Effector memory CD8-positive, alpha-beta T cell (primary cell): ENCODE results near the gene ANGPTL8.

ENCODE experiments used
- ATAC-seq: fragments of 150-1000 bp; cut with Tn5 transposase; replicated peaks from 2 replicates; pipeline ENCODE4 v1.10.0; 2021; ENCODE audit warnings: mild to moderate bottlenecking, moderate library complexity
- DNase-seq, 3 experiments: peaks; one replicate each; pipeline ENCODE4 v3.0.0; 2021
- H3K27ac Mint-ChIP-seq, 2 donors: one replicate each; pipeline ENCODE4 v1.8.0; 2022; ENCODE audit warnings: mild to moderate bottlenecking in 2 of 2, mixed read lengths in 2 of 2, moderate library complexity in 2 of 2
- H3K27me3 Mint-ChIP-seq, 2 donors: one replicate each; pipeline ENCODE4 v1.8.0; 2022; ENCODE audit warnings: mixed read lengths in 2 of 2
- H3K36me3 Mint-ChIP-seq: one replicate; pipeline ENCODE4 v1.8.0; 2022; ENCODE audit warnings: mild to moderate bottlenecking, moderate library complexity, mixed read lengths; ENCODE audit not compliant: insufficient read depth
- H3K4me1 Mint-ChIP-seq, 2 donors: one replicate each; pipeline ENCODE4 v1.8.0; 2022; ENCODE audit warnings: low read depth in 2 of 2, mixed read lengths in 2 of 2
- H3K4me3 Mint-ChIP-seq, 2 donors: one replicate each; pipeline ENCODE4 v1.8.0; 2022; ENCODE audit warnings: mild to moderate bottlenecking in 2 of 2, mixed read lengths in 2 of 2, moderate library complexity in 2 of 2
- H3K9me3 Mint-ChIP-seq, 2 donors: one replicate each; pipeline ENCODE4 v1.8.0; 2022; ENCODE audit warnings: mixed read lengths in 2 of 2

ANGPTL8 gene

DNA sequence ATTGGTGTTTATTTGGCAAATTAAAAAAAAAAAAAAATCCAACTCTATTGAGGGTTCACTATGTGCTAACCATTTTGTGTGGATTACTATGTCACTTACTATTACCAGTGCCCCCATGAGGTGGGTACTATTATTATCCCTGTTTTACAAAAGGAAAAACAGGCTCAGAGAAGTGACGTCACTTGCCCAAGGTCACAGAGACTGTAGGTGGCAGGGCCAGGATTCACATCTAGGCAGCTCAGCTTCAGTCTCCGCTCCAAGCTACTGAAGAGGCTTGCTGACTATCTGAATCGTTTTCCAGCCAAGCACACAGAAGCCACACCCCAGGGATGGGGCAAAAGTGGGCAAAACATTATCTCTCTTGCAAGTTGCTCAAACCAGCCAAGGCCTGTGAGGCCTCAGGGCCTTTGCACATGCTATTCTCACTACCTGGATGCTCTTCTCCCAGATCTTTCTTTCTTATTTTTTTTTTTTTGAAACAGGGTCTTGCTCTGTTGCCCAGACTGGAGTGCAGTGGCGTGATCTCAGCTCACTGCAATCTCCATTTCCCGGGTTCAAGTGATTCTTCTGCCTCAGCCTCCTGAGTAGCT is 4.8 kb upstream of the ANGPTL8 start:
- no peak for ATAC-seq
- H3K4me1 Mint-ChIP-seq, result peaks cover 0 to 2% of the 10 kb centered on the region in 2 donors

GRCh38 chr19:11236324-11237301 is 2.8 kb upstream of the ANGPTL8 start:
- peaks cover 0 to 2% of the 10 kb centered on the region in 2 donors for H3K4me1 Mint-ChIP-seq
- H3K27ac Mint-ChIP-seq, result no peak overlapping the region
- no peak for DNase-seq

More for the DNA sequence above, 4.8 kb upstream of the ANGPTL8 start:
- Mint-ChIP-seq H3K27me3 (peaks cover 0 to 3% of the 10 kb centered on the region in 2 donors), H3K27ac (peak overlapping the region in 1 of 2 donors; percentile 41), H3K36me3 (no peaks in the 10 kb centered on the region), H3K9me3 (peaks cover 0 to 2% of the 10 kb centered on the region in 2 donors), H3K4me3 (no peak overlapping the region)
- no peak for DNase-seq

GRCh38 chr19:11237321-11237720 is 2.1 kb upstream of the ANGPTL8 start:
- no peak for DNase-seq
- H3K27ac Mint-ChIP-seq, result no peak overlapping the region

More at GRCh38 chr19:11236324-11237301, 2.8 kb upstream of the ANGPTL8 start:
- Mint-ChIP-seq H3K4me3 (no peak overlapping the region), H3K27me3 (peaks cover 0 to 7% of the 10 kb centered on the region in 2 donors), H3K36me3 (peaks cover 3% of the 10 kb centered on the region), H3K9me3 (peaks cover 0 to 2% of the 10 kb centered on the region in 2 donors)
- no peak for ATAC-seq

GRCh38 chr19:11238041-11238440 is 1.4 kb upstream of the ANGPTL8 start:
- peaks cover 3% of the 10 kb centered on the region for H3K36me3 Mint-ChIP-seq
- peaks cover 0 to 2% of the 10 kb centered on the region in 2 donors for H3K9me3 Mint-ChIP-seq

More at GRCh38 chr19:11237321-11237720, 2.1 kb upstream of the ANGPTL8 start:
- Mint-ChIP-seq H3K36me3 (peaks cover 3% of the 10 kb centered on the region), H3K4me1 (peaks cover 0 to 2% of the 10 kb centered on the region in 2 donors), H3K9me3 (peaks cover 0 to 2% of the 10 kb centered on the region in 2 donors), H3K4me3 (no peak overlapping the region), H3K27me3 (peaks cover 0 to 13% of the 10 kb centered on the region in 2 donors)
- no peak for ATAC-seq

GRCh38 chr19:11238781-11239376 is 540 bp upstream of the ANGPTL8 start:
- Mint-ChIP-seq H3K4me3 (no peak overlapping the region), H3K9me3 (peaks cover 0 to 2% of the 10 kb centered on the region in 2 donors), H3K27ac (no peak overlapping the region), H3K36me3 (peaks cover 3% of the 10 kb centered on the region), H3K4me1 (peaks cover 0 to 10% of the 10 kb centered on the region in 2 donors), H3K27me3 (peaks cover 0 to 22% of the 10 kb centered on the region in 2 donors)
- ATAC-seq (no peak), DNase-seq (no peak)

More at GRCh38 chr19:11238041-11238440, 1.4 kb upstream of the ANGPTL8 start:
- no peak overlapping the region for H3K4me3 Mint-ChIP-seq
- H3K27me3 Mint-ChIP-seq, result peaks cover 0 to 21% of the 10 kb centered on the region in 2 donors
- ATAC-seq (no peak), DNase-seq (no peak)
- no peak overlapping the region for H3K27ac Mint-ChIP-seq
- peaks cover 0 to 4% of the 10 kb centered on the region in 2 donors for H3K4me1 Mint-ChIP-seq

DNA sequence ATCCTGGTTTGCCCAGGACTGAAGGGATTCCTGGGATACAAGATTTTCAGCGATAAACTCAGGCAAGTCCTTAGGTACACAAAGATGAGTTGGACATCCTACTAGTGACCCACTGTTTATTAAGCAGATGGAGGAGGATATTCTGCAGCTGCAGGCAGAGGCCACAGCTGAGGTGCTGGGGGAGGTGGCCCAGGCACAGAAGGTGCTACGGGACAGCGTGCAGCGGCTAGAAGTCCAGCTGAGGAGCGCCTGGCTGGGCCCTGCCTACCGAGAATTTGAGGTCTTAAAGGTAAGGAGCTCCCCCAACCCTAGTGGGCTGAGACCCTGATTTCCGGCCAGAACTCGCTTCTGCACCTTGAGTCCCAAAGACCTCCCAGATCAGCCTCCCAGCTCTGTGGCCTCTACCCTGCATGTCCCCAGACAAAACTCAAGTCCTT is 607 bp downstream of the ANGPTL8 start:
- peaks cover 0 to 22% of the 10 kb centered on the region in 2 donors for H3K27me3 Mint-ChIP-seq
- no peak overlapping the region for H3K27ac Mint-ChIP-seq
- H3K9me3 Mint-ChIP-seq, result peaks cover 0 to 2% of the 10 kb centered on the region in 2 donors
- no peak for DNase-seq
- H3K4me3 Mint-ChIP-seq, result no peak overlapping the region
- ATAC-seq, result no peak
- peaks cover 0 to 10% of the 10 kb centered on the region in 2 donors for H3K4me1 Mint-ChIP-seq
- H3K36me3 Mint-ChIP-seq, result peaks cover 3% of the 10 kb centered on the region

- H3K4me1 Mint-ChIP-seq, result peaks cover 0 to 10% of the 10 kb centered on the region in 2 donors
- H3K27me3 Mint-ChIP-seq, result peaks cover 0 to 38% of the 10 kb centered on the region in 2 donors
- no peak overlapping the region for H3K27ac Mint-ChIP-seq
- H3K36me3 Mint-ChIP-seq, result peaks cover 3% of the 10 kb centered on the region
- ATAC-seq (no peak), DNase-seq (no peak)
- peaks cover 0 to under 1% of the 10 kb centered on the region in 2 donors for H3K9me3 Mint-ChIP-seq
- no peak overlapping the region for H3K4me3 Mint-ChIP-seq
Observed at GRCh38 chr19:11242025-11242424, 2.6 kb downstream of the ANGPTL8 start.

- Mint-ChIP-seq H3K36me3 (peaks cover 3% of the 10 kb centered on the region), H3K27ac (peak overlapping the region in 1 of 2 donors; percentile 26), H3K4me3 (peak overlapping the region in 1 of 2 donors; percentile 61), H3K9me3 (no peaks in the 10 kb centered on the region), H3K27me3 (peaks cover 0 to 40% of the 10 kb centered on the region in 2 donors), H3K4me1 (peaks cover 0 to 10% of the 10 kb centered on the region in 2 donors)
- ATAC-seq, result peak; percentile 99
- peak; percentile 60 to 78 (median 76) for DNase-seq
Observed at GRCh38 chr19:11242864-11243797, 3.7 kb downstream of the ANGPTL8 start.

GRCh38 chr19:11243798-11244169 is 4.4 kb downstream of the ANGPTL8 start:
- peaks cover 0 to 40% of the 10 kb centered on the region in 2 donors for H3K27me3 Mint-ChIP-seq
- H3K4me3 Mint-ChIP-seq, result peak overlapping the region in 1 of 2 donors; percentile 61
- ATAC-seq (no peak), DNase-seq (no peak)
- no peaks in the 10 kb centered on the region for H3K9me3 Mint-ChIP-seq
- peaks cover 0 to 10% of the 10 kb centered on the region in 2 donors for H3K4me1 Mint-ChIP-seq
- no peak overlapping the region for H3K27ac Mint-ChIP-seq
- peaks cover 3% of the 10 kb centered on the region for H3K36me3 Mint-ChIP-seq

DNA sequence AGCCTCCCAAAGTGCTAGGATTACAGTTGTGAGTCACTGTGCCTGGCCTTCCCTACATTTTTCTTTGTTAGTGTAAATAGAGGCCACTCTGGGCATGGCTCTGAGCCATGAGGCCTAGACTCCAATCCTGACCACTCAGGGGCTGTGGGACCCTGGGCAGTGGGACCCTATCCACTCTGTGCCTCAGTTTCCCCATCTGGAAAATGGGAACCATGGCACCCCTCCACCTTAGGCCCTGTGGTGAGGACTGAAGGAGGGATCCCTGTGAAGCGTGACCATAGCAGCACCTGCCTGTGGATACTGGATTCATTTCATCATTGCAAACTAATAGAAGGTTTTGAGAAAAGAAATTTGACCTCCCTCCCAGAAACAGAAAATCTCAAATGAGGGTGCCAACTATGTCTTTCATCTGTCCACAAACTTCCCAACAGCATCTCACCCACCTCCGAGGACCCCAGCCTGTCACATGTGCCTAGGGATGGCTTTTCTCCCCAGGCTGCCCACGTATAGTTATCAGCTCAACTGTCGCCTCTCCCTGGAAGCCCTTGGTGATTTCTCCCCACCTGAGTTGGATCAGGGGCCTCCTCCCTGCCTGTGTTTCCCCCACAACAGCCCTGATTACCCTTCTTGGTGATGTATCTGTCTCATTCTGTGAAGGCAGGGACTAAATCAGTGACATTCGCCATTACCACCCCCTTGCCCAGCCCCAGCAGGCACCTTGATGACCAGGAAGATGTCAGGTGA is 5.6 kb downstream of the ANGPTL8 start:
- ATAC-seq (no peak), DNase-seq (no peak)
- no peaks in the 10 kb centered on the region for H3K9me3 Mint-ChIP-seq
- H3K4me3 Mint-ChIP-seq, result no peak overlapping the region
- peaks cover 0 to 10% of the 10 kb centered on the region in 2 donors for H3K4me1 Mint-ChIP-seq
- no peaks in the 10 kb centered on the region for H3K36me3 Mint-ChIP-seq
- H3K27me3 Mint-ChIP-seq, result peaks cover 0 to 40% of the 10 kb centered on the region in 2 donors
- no peak overlapping the region for H3K27ac Mint-ChIP-seq

DNA sequence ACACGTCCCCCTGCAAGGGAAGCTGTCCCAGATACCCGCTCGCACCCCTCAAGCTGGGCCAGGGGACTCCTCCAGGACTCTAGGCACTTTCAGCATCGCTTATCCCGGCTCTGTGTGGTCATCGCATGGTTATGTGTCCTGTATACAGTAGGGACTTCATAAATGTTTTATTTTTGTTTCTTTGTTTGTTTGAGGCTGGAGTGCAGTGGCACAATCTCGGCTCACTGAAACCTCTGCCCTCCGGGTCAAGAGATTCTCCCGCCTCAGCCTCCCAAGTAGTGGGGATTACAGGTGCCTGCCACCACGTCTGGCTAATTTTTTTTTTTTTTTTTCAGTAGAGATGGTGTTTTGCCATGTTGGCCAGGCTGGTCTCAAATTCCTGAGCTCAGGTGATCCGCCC is 7.5 kb downstream of the ANGPTL8 start:
- peaks cover 0 to 10% of the 10 kb centered on the region in 2 donors for H3K4me1 Mint-ChIP-seq
- H3K27ac Mint-ChIP-seq, result no peak overlapping the region
- H3K9me3 Mint-ChIP-seq, result no peaks in the 10 kb centered on the region
- H3K4me3 Mint-ChIP-seq, result no peak overlapping the region
- H3K36me3 Mint-ChIP-seq, result no peaks in the 10 kb centered on the region
- H3K27me3 Mint-ChIP-seq, result peaks cover 0 to 29% of the 10 kb centered on the region in 2 donors
- DNase-seq (no peak), ATAC-seq (no peak)

GRCh38 chr19:11247391-11247790 is 8.0 kb downstream of the ANGPTL8 start:
- peaks cover 0 to 26% of the 10 kb centered on the region in 2 donors for H3K27me3 Mint-ChIP-seq
- DNase-seq (no peak), ATAC-seq (no peak)
- H3K4me3 Mint-ChIP-seq, result no peak overlapping the region
- no peaks in the 10 kb centered on the region for H3K9me3 Mint-ChIP-seq
- no peaks in the 10 kb centered on the region for H3K36me3 Mint-ChIP-seq
- no peak overlapping the region for H3K27ac Mint-ChIP-seq
- H3K4me1 Mint-ChIP-seq, result peaks cover 0 to 10% of the 10 kb centered on the region in 2 donors
